ENCODE data around the gene ADCYAP1R1. TPM values are rescaled to one million over a fixed set of nuclear protein-coding genes. Genes with fewer than 3 reads are reported as not detected.
A peak's percentile ranks its signal among the peaks of the same experiment; 100 is the strongest.

Gene ADCYAP1R1
- total RNA-seq, 1 donor from 2014 or later: 4.8 TPM

DNA sequence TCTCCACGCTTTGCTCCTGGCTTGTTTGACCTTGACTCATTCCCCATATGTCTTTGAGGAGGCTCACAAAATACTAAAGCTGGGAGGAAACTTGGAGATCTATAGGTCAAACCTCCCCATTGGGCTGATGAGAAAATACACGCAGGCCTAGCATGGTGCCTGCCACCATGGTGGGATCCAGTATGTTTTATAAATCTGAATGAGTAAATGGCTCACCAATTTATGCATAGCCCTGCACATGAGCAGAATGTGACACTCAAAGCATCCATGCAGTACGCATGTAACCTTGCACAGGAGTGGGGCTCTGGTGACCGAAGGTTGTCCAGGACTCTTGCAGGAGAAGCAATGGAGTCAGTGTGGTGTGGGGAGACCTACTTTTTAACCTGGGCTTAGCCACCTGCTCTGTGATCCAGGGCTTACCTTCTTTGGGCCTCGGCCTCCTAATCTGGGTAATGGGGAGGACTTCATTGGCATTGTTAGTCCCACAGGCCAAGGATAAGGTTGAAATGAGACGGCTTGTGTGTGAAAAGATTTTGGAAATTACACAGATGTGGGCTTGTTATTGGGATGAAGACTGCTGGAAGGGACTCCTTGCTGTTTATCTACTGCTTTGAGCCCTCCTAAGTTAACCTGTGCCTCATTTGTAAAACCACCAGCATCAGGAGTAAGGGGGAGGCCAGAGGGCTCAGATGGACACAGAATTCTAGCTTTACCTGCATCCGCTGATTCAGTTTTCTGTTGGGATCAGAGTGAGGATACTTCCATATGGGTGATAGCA is 58.4 kb downstream of the ADCYAP1R1 start:
- no peak for ATAC-seq (ENCODE audit: poor library complexity)
- intact Hi-C loops (cut with DNase I): no loop called here
- DNase-seq: no peak

DNA sequence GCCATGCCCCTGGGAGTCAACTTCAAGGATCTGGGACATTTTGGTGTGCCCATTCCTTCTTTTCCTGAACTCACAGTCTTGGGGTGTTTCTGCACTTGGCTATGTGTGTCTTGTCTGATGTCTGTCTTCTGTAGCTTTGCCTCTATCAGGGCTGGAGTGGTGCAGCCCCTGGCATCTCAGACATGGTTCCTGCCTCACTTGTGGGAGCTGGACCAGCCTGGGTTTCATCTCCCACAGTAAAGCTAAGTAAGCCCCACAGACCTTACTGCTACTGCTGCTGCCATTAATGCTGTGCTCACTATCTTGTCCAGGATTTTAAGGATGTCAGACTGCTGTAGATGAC is 59.0 kb downstream of the ADCYAP1R1 start:
- ATAC-seq (ENCODE audit: poor library complexity) (no peak), DNase-seq (no peak)
- intact Hi-C loops (cut with DNase I): no loop called here

GRCh38 chr7:31113660-31114059 is 61.6 kb downstream of the ADCYAP1R1 start:
- intact Hi-C loops (cut with DNase I): no loop called here
- ATAC-seq (ENCODE audit: poor library complexity): no peak
- DNase-seq: no peak

- ATAC-seq (ENCODE audit: poor library complexity): no peak
These were observed 62.7 kb downstream of the ADCYAP1R1 start for GRCh38 chr7:31114593-31115343.

GRCh38 chr7:31116615-31117014 is 64.5 kb downstream of the ADCYAP1R1 start:
- intact Hi-C loops (cut with DNase I): no loop called here
- no peak for ATAC-seq (ENCODE audit: poor library complexity)
- no peak for DNase-seq

More at GRCh38 chr7:31114593-31115343, 62.7 kb downstream of the ADCYAP1R1 start:
- intact Hi-C loops (cut with DNase I): no loop called here
- DNase-seq: no peak

DNA sequence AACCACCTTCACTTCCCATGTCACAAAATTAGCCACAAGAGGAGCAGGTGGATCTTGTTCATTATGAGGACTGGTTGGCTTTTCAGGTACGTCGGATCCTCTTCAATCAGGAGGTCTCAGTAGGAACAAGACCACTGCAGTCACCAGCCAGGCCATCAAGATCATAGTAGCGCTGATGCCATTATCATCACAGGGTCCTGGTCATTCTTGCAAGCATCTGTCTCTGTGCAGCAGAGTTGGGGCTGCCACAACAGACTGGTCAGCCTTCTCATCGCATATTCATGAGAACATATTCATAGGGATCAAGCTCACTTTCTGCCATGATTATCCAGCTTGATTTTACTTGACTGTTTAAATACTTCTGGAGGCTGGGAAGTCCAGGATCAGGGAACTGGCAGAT is 67.1 kb downstream of the ADCYAP1R1 start:
- DNase-seq (no peak), ATAC-seq (ENCODE audit: poor library complexity) (no peak)
- intact Hi-C loops (cut with DNase I): no loop called here

DNA sequence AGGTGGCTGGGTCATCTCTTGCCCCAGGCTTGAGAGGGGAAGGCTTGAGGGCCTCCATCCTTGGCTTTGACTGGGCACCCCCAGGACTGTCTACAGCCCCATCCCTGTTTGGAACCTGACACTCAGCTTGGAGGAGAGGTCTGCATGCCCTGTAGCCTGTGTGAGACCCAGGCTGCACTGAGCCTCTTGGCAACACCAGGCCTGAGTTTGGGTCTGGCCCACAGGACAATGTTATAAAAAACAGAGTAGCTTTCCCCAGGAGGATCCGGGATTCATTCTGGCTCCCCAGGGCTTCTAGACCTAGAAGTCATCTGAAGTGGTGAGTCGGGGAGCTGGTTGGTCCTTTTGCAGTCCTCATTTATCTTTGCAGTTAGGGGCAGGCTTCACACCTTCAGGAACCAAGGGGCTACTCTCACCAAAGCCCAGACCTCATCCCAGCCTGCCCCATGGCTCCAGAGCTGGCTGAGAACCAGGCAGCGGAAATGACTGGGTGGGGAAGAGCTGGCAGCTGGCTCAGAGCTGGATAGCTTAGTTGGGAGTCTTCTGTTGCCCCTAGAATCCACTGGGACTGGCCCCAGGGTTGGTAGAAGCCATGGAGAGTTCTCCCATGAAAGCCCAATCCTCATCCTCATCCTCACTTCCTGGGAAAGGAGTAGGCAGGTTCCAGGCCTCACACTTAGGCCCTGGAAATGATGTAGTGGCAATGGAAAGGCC is 68.8 kb downstream of the ADCYAP1R1 start:
- DNase-seq: no peak
- ATAC-seq (ENCODE audit: poor library complexity): no peak
- intact Hi-C loops (cut with DNase I): loop anchor here (5.0 kb wide), 1 partner anchor 319 kb away; no protein-coding TSS in a partner anchor

- DNase-seq (no peak), ATAC-seq (ENCODE audit: poor library complexity) (no peak)
- intact Hi-C loops (cut with DNase I): loop anchor here (5.0 kb wide), 1 partner anchor 319 kb away; no protein-coding TSS in a partner anchor
These were observed 69.5 kb downstream of the ADCYAP1R1 start for GRCh38 chr7:31121601-31122000.

DNA sequence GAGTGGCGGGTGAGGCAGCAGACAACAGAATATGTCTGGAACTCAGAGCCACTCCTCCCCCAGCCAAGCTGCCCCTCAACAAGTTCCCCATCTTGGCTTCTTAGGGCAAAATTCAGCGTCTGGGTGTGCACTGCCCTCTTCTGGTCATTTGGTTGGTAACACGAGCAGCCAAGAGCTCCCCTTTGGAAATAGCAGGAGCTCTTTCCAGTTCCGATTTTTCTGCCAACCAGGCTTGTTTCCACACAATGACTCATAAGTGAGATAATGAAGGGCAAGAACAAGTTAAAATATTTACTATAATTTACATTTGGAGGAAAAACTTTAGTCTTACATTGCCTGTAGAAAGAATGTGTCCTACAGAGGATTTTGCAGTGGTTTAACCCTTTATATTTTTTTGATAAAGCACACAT is 70.5 kb downstream of the ADCYAP1R1 start:
- DNase-seq (peak; percentile 70), ATAC-seq (ENCODE audit: poor library complexity) (peak; percentile 91)
- intact Hi-C loops (cut with DNase I): loop anchor here (2.0 to 5.0 kb wide), 2 partner anchors 140 to 320 kb away; no protein-coding TSS in a partner anchor

DNA sequence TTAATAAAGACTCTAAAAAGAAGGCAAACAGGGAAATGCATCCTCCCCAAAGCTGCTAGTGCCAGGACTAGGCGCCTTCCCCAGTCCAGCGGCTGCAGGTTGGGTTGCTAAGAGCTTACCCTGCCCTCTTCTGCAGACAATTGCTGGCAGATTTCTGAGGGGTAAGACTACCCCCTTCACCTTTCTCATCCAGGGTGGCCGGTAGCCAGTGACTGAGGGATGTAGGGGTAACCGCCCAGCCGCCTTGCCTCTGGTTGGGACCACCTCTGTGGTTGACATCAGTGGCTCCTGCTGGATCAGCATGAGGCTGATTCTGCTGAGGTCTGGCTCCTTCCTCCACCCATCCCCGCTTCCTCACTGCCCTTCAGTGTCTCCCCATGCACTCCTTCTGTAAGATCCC is 71.2 kb downstream of the ADCYAP1R1 start:
- ATAC-seq (ENCODE audit: poor library complexity) (no peak), DNase-seq (no peak)
- intact Hi-C loops (cut with DNase I): loop anchor here (2.0 to 5.0 kb wide), 2 partner anchors 141 to 321 kb away; no protein-coding TSS in a partner anchor

GRCh38 chr7:31123726-31124125 is 71.6 kb downstream of the ADCYAP1R1 start:
- DNase-seq (no peak), ATAC-seq (ENCODE audit: poor library complexity) (no peak)

DNA sequence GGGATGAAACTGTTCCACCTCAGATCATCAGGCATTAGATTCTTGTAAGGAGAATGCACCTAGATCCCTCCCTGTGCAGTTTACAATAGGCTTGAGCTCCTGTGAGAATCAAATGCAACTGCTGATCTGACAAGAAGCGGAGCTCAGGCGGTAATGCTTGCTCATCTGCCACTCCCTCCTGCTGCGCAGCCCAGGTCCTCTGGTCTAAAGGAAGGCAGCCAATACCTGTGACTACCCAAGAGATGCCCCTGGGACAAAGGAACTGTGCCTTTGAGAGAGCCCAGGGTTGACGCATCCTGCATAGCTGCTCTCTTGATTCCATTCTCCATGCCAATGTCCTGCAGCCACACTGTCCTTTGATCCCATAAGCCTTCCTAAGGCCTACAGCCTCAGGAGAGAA is 73.1 kb downstream of the ADCYAP1R1 start:
- DNase-seq (no peak), ATAC-seq (ENCODE audit: poor library complexity) (no peak)
- intact Hi-C loops (cut with DNase I): no loop called here

More at GRCh38 chr7:31123726-31124125, 71.6 kb downstream of the ADCYAP1R1 start:
- intact Hi-C loops (cut with DNase I): loop anchor here (2.0 to 5.0 kb wide), 2 partner anchors 141 to 321 kb away; no protein-coding TSS in a partner anchor

- intact Hi-C loops (cut with DNase I): no loop called here
- DNase-seq: no peak
- ATAC-seq (ENCODE audit: poor library complexity): no peak
These were observed 74.9 kb downstream of the ADCYAP1R1 start for GRCh38 chr7:31126976-31127375.

GRCh38 chr7:31129067-31129466 is 77.0 kb downstream of the ADCYAP1R1 start:
- no peak for ATAC-seq (ENCODE audit: poor library complexity)
- DNase-seq: no peak
- intact Hi-C loops (cut with DNase I): no loop called here

DNA sequence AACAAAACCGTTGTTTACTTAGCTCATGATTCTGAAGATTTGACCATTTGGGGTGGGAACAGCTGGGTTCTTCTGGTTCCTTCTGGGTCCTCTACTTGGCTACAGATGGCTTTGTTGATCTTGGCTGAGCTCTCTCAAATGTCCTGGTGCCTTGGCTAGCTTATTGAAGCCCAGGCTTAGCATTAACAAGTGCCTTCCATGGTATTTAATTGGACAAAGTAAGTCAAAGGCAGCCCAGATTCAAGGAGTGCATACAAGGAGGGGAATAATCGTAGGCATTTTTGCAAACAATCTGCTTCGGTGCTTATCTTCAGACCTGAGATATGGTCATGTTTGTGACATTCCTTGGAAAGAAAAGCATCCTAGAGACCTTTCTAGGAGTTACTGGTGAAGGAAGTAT is 81.4 kb downstream of the ADCYAP1R1 start:
- peak; percentile 34 for ATAC-seq (ENCODE audit: poor library complexity)
- no peak for DNase-seq
- intact Hi-C loops (cut with DNase I): loop anchor here (5.0 to 10.0 kb wide), 2 partner anchors 499 to 601 kb away; no protein-coding TSS in a partner anchor

DNA sequence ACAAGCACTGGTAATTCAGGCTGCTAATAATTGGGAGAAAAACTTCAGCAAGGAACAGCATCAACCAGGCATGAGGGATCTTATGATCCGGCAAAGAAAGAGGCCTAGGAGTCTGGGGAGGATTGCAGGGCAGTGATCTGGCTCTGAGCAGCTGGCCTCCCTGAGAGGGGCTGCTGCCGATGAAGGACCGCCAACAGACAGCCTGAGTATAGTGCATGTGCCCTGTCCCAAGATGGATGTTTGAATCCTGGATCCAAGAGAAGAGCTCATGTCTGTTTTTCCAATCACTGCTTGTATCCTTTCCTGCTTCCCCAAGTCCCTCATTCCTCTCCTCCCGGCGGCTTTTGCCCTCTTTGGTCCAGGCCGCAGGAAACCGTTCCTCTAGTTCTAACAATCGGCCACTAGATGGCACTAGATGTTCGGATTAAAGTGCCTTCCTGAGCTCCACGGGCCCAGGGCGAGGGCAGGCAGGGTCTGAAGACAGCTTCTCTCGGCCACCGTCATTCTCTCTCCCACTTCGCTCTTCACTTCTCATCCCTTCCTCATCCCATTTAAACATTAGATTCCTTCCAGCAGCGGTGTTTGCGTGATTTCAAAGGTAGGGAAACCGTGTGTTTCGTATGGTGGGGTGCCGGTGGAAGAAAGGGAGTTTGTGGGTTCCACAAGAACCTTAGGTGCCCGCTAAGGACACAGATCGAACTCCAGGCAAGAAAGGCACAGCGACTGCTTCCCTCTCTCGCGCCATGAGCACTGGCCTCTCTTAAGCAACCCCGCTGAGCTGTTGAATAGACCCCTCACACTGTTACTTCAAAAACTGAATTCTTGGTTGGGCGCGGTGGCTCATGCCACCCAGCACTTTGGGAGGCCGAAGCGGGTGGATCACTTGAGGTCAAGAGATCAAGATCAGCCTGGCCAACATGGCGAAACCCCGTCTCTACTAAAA is 82.4 kb downstream of the ADCYAP1R1 start:
- DNase-seq (peak; percentile 72), ATAC-seq (ENCODE audit: poor library complexity) (peak; percentile 98)
- intact Hi-C loops (cut with DNase I): loop anchor here (5.0 to 10.0 kb wide), 2 partner anchors 498 to 600 kb away; no protein-coding TSS in a partner anchor

DNA sequence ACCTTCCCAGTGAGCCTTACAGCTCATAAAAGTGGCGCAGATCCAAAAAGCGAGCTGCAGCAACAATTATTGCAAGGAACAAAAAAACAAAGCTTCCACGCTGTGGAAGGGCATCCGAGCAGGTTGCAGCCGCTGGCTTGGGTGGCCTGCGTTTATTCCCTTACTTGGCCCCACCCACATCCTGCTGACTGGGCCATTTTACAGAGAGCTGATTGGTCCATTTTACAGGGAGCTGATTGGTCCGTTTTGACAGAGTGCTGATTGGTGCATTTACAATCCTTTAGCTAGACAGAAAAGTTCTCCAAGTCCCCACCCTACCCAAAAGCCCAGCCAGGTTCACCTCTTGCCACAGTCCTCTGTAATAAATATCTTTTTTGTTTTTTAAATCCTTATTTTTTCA is 85.1 kb downstream of the ADCYAP1R1 start:
- no peak for ATAC-seq (ENCODE audit: poor library complexity)
- DNase-seq: no peak
- intact Hi-C loops (cut with DNase I): loop anchor here (10.0 kb wide), 1 partner anchor 598 kb away; no protein-coding TSS in a partner anchor

DNA sequence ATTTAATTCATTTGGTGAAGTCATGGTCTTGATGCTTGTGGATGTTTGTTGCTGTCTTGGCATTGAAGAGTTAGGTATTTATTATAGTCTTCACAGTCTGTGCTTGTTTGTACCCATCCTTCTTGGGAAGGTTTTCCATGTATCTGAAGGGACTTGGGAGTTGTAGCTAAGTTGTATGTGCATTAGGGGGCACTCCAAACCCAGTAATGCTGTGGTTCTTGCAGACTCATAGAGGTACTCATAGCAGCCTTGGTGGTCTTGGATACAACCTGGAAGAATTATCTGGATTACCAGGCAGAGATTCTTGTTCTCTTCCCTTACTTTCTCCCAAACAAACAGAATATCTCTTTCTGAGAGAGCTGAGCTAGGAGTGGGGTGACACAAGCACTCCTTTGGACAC is 93.2 kb downstream of the ADCYAP1R1 start:
- intact Hi-C loops (cut with DNase I): no loop called here
- no peak for ATAC-seq (ENCODE audit: poor library complexity)
- no peak for DNase-seq
